Cardiac muscle cell (in vitro differentiated cells and primary cell): ENCODE measurements around the gene F13A1. TPM values are rescaled to one million over a fixed set of nuclear protein-coding genes. Genes with fewer than 3 reads are reported as not detected.

Source experiments
- DNase-seq, 2 donors: peaks; one replicate each; pipeline versions ENCODE4 v3.0.0 to v3.0.0-alpha.2; 2010 to 2017; ENCODE audit warnings: low read depth in 1 of 2, low spot score in 1 of 2
- H3K27ac ChIP-seq: fragments of 200-600 bp; sonication (generic); 2 replicates; pipeline ENCODE4 v1.5.1; 2016
- H3K27me3 ChIP-seq: fragments of 200-600 bp; sonication (generic); 2 replicates; pipeline ENCODE4 v1.6.0; 2016; ENCODE audit warnings: control low read depth
- H3K36me3 ChIP-seq: fragments of 200-600 bp; sonication (generic); 2 replicates; pipeline ENCODE4 v1.5.1; 2016; ENCODE audit warnings: control low read depth
- H3K4me1 ChIP-seq: fragments of 200-600 bp; sonication (generic); 2 replicates; pipeline ENCODE4 v1.8.1; 2017; ENCODE audit warnings: low read depth, mild to moderate bottlenecking, mixed run types
- H3K4me3 ChIP-seq: fragments of 200-600 bp; sonication (generic); 2 replicates; pipeline ENCODE4 v1.5.1; 2016; ENCODE audit warnings: mild to moderate bottlenecking
- H3K9me3 ChIP-seq: fragments of 200-600 bp; sonication (generic); 2 replicates; pipeline ENCODE4 v1.5.1; 2017; ENCODE audit warnings: low read depth, mild to moderate bottlenecking, control low read depth
- CTCF ChIP-seq: IDR thresholded peaks from 2 replicates; pipeline ENCODE4 v1.5.1; 2012; ENCODE audit warnings: low read depth, mild to moderate bottlenecking, low read length
- polyA plus RNA-seq: library from polyadenylated mRNA; unstranded; fragments of >200 nt; fragmentation: Nextera tagmentation; extraction: Ambion mirVana; gene quantifications from 2 replicates; pipeline ENCODE4 v1.2.1, GENCODE V29; 2016
- total RNA-seq: library from RNA; depleted of rRNA; stranded (reverse); fragments of >200 nt; gene quantifications from 2 replicates; pipeline ENCODE4 v1.2.3, GENCODE V29; 2016

Gene F13A1
- total and polyA plus RNA-seq, 2 experiments from 2014 or later, result 1.0 to 2.4 TPM

GRCh38 chr6:6105472-6106036 lies 214.9 kb downstream of the F13A1 start:
- no peak for TF ChIP-seq CTCF
- Histone ChIP-seq H3K4me1 (no peaks in the 10 kb centered on the region), H3K9me3 (no peaks in the 10 kb centered on the region), H3K27me3 (no peaks in the 10 kb centered on the region), H3K4me3 (no peak overlapping the region), H3K27ac (no peak overlapping the region), H3K36me3 (no peaks in the 10 kb centered on the region)
- DNase-seq, result no peak
